Thymus (tissue), 11 donors: ENCODE data around the gene MRPL58. TPM values are rescaled to one million over a fixed set of nuclear protein-coding genes. Genes with fewer than 3 reads are reported as not detected.

Experiments used
- DNase-seq, 9 donors: peaks; one replicate each; pipeline ENCODE4 v3.0.0-alpha.2; 2013; ENCODE audit warnings: low spot score in 9 of 9, low read depth in 6 of 9, missing footprints in 1 of 9
- H3K27ac ChIP-seq, 2 donors: one replicate each; pipeline ENCODE4 v1.5.1; 2013; ENCODE audit warnings: control low read depth in 1 of 2, low read depth in 1 of 2, low read length in 1 of 2, mild to moderate bottlenecking in 1 of 2, moderate library complexity in 1 of 2
- H3K27me3 ChIP-seq, 2 donors: one replicate each; pipeline ENCODE4 v1.5.1; 2013; ENCODE audit warnings: low read length in 1 of 2; ENCODE audit not compliant: control insufficient read depth in 2 of 2, insufficient read depth in 1 of 2
- H3K36me3 ChIP-seq, 2 donors: one replicate each; pipeline ENCODE4 v1.5.1; 2013; ENCODE audit warnings: low read length in 1 of 2, mild to moderate bottlenecking in 1 of 2, moderate library complexity in 1 of 2; ENCODE audit not compliant: control insufficient read depth in 2 of 2, insufficient read depth in 2 of 2
- H3K4me1 ChIP-seq, 2 donors: one replicate each; pipeline ENCODE4 v1.5.1; 2013; ENCODE audit warnings: low read length in 2 of 2; ENCODE audit not compliant: control insufficient read depth in 2 of 2, insufficient read depth in 2 of 2
- H3K4me3 ChIP-seq, 2 donors: one replicate each; pipeline ENCODE4 v1.5.1; 2013; ENCODE audit warnings: low read length in 2 of 2, control low read depth in 1 of 2, mild to moderate bottlenecking in 1 of 2
- H3K9me3 ChIP-seq, 2 donors: one replicate each; pipeline ENCODE4 v1.5.1; 2013; ENCODE audit warnings: low read length in 1 of 2, mild to moderate bottlenecking in 1 of 2; ENCODE audit not compliant: control insufficient read depth in 2 of 2, insufficient read depth in 1 of 2
- WGBS: extraction: QIAGEN DNeasy Blood & Tissue Kit; methylation state at CpG from one replicate; pipeline ENCODE4 v1.1.7; 2013; 5-methylcytosine and 5-hydroxymethylcytosine counted together
- polyA plus RNA-seq: library from polyadenylated mRNA; stranded (reverse); fragments of 200-250 nt; gene quantifications from one replicate; pipeline ENCODE4 v1.2.3, GENCODE V29; 2013
- total RNA-seq: library from RNA; stranded (reverse); fragments of 120-200 nt; gene quantifications from one replicate; pipeline ENCODE4 v1.2.4, GENCODE V29; 2013
- donor health status: healthy.

The MRPL58 gene
- total and polyA plus RNA-seq, 2 donors = 35.7 to 40.9 TPM

GRCh38 chr17:75060434-75061054 is 48.1 kb downstream of the MRPL58 start:
- no peaks in the 10 kb centered on the region for H3K27me3 ChIP-seq
- no peak overlapping the region for H3K4me3 ChIP-seq
- H3K4me1 ChIP-seq = peaks cover 0 to 9% of the 10 kb centered on the region in 2 donors
- peaks cover 51 to 62% of the 10 kb centered on the region in 2 donors for H3K36me3 ChIP-seq
- WGBS = 98% methylated on average over 26 of the region's 26 CpGs
- no peak overlapping the region for H3K27ac ChIP-seq
- no peaks in the 10 kb centered on the region for H3K9me3 ChIP-seq
- DNase-seq = no peak

- DNase-seq = no peak
- Histone ChIP-seq H3K4me3 (no peak overlapping the region), H3K36me3 (peaks cover 51 to 62% of the 10 kb centered on the region in 2 donors), H3K27me3 (no peaks in the 10 kb centered on the region), H3K27ac (no peak overlapping the region), H3K4me1 (peaks cover 0 to 13% of the 10 kb centered on the region in 2 donors), H3K9me3 (no peaks in the 10 kb centered on the region)
- WGBS = 98% methylated on average over 10 of the region's 10 CpGs
Measured at GRCh38 chr17:75061055-75061438, 48.6 kb downstream of the MRPL58 start.

- Histone ChIP-seq H3K27ac (peak overlapping the region in 1 of 2 donors; percentile 20), H3K27me3 (no peaks in the 10 kb centered on the region), H3K9me3 (no peaks in the 10 kb centered on the region), H3K4me3 (no peak overlapping the region), H3K36me3 (peaks cover 51 to 60% of the 10 kb centered on the region in 2 donors), H3K4me1 (peaks cover 0 to 14% of the 10 kb centered on the region in 2 donors)
- DNase-seq = no peak
- WGBS = 98% methylated on average over 8 of the region's 8 CpGs
Measured at GRCh38 chr17:75061618-75062017, 49.1 kb downstream of the MRPL58 start.

GRCh38 chr17:75063201-75063600 is 50.7 kb downstream of the MRPL58 start:
- H3K36me3 ChIP-seq = peaks cover 51 to 58% of the 10 kb centered on the region in 2 donors
- 95% methylated on average over 13 of the region's 13 CpGs for WGBS

GRCh38 chr17:75063626-75064025 is 51.2 kb downstream of the MRPL58 start:
- 93% methylated on average over 3 of the region's 3 CpGs for WGBS
- no peaks in the 10 kb centered on the region for H3K27me3 ChIP-seq
- H3K9me3 ChIP-seq = no peaks in the 10 kb centered on the region
- H3K4me1 ChIP-seq = peaks cover 2 to 24% of the 10 kb centered on the region in 2 donors
- no peak for DNase-seq
- H3K27ac ChIP-seq = no peak overlapping the region
- peaks cover 51 to 58% of the 10 kb centered on the region in 2 donors for H3K36me3 ChIP-seq
- H3K4me3 ChIP-seq = no peak overlapping the region

More at GRCh38 chr17:75063201-75063600, 50.7 kb downstream of the MRPL58 start:
- Histone ChIP-seq H3K4me3 (no peak overlapping the region), H3K27ac (no peak overlapping the region), H3K27me3 (no peaks in the 10 kb centered on the region), H3K9me3 (no peaks in the 10 kb centered on the region), H3K4me1 (peaks cover 2 to 24% of the 10 kb centered on the region in 2 donors)
- DNase-seq = no peak

GRCh38 chr17:75064040-75064439 is 51.6 kb downstream of the MRPL58 start:
- no peak overlapping the region for H3K27ac ChIP-seq
- H3K9me3 ChIP-seq = no peaks in the 10 kb centered on the region
- DNase-seq = no peak
- peaks cover 2 to 24% of the 10 kb centered on the region in 2 donors for H3K4me1 ChIP-seq
- peaks cover 51 to 58% of the 10 kb centered on the region in 2 donors for H3K36me3 ChIP-seq
- no peaks in the 10 kb centered on the region for H3K27me3 ChIP-seq
- 98% methylated on average over 11 of the region's 11 CpGs for WGBS
- H3K4me3 ChIP-seq = no peak overlapping the region

GRCh38 chr17:75064460-75064859 is 52.0 kb downstream of the MRPL58 start:
- no peak for DNase-seq
- no peaks in the 10 kb centered on the region for H3K9me3 ChIP-seq
- peaks cover 48 to 55% of the 10 kb centered on the region in 2 donors for H3K36me3 ChIP-seq
- no peak overlapping the region for H3K27ac ChIP-seq
- H3K27me3 ChIP-seq = no peaks in the 10 kb centered on the region
- H3K4me3 ChIP-seq = no peak overlapping the region
- peaks cover 2 to 24% of the 10 kb centered on the region in 2 donors for H3K4me1 ChIP-seq
- WGBS = 96% methylated on average over 8 of the region's 8 CpGs

- Histone ChIP-seq H3K4me3 (no peak overlapping the region), H3K27ac (no peak overlapping the region), H3K4me1 (peaks cover 2 to 19% of the 10 kb centered on the region in 2 donors), H3K27me3 (no peaks in the 10 kb centered on the region), H3K9me3 (no peaks in the 10 kb centered on the region), H3K36me3 (peaks cover 42 to 50% of the 10 kb centered on the region in 2 donors)
- DNase-seq = no peak
- WGBS = 98% methylated on average over 18 of the region's 18 CpGs
Measured at GRCh38 chr17:75064867-75065561, 52.5 kb downstream of the MRPL58 start.

- DNase-seq = no peak
- WGBS = 71% methylated on average over 6 of the region's 6 CpGs
- H3K36me3 ChIP-seq = peaks cover 37 to 44% of the 10 kb centered on the region in 2 donors
Measured at GRCh38 chr17:75065562-75066151, 53.2 kb downstream of the MRPL58 start.

More at GRCh38 chr17:75065562-75066151, 53.2 kb downstream of the MRPL58 start:
- H3K27me3 ChIP-seq = no peaks in the 10 kb centered on the region
- H3K9me3 ChIP-seq = no peaks in the 10 kb centered on the region
- no peak overlapping the region for H3K27ac ChIP-seq
- H3K4me3 ChIP-seq = no peak overlapping the region
- peaks cover 2 to 19% of the 10 kb centered on the region in 2 donors for H3K4me1 ChIP-seq
